NCI-H2171 (cell line): ENCODE data around the gene MACROD2.

ENCODE experiments used
- DNase-seq: peaks from one replicate; lab custom pipeline; 2025; lab: John Stamatoyannopoulos, UW

The MACROD2 gene

DNA sequence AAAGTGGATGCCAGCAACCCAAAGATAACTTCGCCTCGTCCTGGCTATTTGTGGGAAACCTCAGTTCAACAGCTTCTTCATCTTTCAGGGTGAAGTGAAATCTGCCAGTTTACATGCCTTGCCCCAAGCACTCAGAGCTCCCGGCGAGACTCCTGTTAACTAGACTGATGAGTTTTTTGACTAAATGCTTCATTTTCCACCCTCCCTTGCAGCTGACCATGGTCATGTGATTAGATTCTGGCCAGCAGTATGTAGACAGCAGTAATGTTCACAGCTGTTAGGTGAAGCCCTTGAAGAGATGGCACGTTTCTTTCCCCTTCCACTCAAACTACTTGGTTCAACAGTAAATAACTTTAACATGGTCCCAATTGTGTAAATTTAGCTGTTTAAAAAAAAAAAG lies 1060.9 kb downstream of the MACROD2 start:
- no peak for DNase-seq

DNA sequence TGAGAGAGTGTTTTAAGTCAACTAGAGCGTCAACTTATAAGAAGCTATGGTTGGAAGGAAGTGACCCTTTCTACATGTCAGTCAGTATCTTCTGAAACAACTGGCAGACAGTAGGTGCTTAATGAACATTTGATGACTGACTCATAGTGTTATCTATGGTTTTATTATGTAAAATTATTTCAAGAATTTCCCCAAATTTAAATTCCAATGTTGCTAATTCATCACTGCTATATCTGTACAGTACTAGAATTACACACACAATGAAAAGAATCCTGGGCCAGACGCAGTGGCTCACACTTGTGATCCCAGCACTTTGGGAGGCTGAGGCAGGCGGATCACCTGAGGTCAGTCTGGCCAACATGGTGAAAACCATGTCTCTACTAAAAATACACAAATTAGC lies 1063.5 kb downstream of the MACROD2 start:
- no peak for DNase-seq

DNA sequence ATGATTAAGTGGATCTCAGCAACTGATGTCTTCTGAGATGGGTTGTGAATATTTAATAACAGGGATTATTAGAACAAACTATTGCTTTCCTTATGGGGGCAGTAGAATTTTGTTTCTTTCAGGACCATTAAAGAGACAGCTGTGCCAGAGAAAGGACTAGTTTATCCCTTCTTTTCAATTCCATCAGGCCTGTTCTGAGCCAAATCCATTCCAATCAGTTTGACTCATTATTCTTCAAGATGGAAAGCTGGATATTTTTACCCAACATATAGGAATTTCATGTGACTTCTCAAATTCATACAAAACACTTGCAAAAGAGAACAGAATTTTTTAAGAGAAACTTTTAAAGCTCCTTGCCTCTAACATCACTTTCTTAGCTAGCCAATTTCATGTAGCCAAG lies 1064.1 kb downstream of the MACROD2 start:
- no peak for DNase-seq

DNA sequence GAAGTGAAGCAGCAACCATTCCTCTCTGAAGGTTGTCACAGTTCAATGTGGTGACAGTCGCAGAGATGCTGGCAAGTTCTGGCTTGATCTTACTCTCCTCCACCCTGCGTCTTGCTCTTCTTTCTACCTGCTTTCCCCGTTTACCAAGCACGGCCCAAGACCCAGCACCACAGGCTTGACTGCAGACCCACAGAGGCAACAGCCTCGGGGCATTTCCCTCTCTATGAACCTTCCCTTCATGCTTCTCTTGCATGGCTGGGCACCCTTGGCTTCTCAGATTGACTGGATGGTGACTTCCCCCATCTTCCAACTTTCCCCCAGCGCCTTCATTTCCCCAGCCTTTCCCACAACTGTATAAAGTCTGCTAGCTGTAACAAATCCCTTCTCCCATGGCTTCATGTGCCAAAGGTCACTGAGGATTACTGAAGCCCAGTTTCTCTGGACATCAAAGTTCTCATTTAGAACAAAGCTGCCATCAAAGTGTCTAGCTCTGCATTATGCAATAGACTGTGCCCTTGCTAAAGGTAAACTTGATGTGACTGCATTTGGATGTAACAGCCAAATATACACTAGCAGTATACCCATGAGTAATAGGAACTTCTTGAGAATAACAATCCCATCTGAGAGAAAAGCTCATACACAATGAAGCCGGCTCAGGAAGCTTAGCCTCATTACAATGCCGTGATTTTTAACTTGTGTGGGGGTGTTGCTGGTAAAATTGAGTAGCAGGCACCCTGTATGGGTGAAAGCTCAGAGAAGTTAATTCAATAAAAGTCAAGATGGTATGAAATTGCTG lies 1065.1 kb downstream of the MACROD2 start:
- DNase-seq, result no peak

DNA sequence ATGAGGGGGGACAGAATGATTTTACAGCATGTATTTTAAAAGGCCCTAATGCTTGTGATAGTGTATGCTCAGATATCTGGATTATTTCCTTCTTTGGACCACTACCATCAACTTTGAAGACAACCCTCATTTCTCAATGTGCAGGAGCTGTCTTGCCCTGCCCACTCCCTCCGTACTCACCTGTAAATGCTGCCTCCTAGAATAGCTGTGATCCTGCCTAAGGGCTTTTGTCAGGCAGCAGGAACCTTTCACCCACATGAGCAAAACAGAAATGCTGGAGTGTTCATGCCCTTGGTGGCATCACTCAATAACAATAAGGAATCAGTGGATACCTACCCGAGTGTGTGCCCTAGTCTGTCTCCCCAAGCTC lies 1065.7 kb downstream of the MACROD2 start:
- no peak for DNase-seq

DNA sequence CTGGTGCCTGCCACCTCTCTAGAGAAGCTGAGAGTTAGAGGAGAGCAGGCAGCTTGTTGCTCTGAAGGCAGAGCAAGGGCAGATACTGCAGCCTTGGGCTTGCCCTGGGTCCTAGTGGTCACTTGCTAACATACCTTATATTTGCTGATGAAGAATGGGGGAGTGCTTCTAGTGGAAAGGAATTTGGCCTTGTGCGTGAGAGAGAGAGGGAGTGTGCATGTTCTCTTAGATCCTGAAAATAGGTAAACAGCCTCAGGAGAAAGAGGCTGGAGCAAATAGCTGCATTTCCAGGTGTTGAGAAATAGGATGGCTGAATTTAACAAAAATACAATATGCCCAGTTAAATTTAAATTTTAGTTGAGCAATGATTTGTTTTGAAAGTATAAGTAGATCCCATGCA lies 1066.6 kb downstream of the MACROD2 start:
- DNase-seq, result no peak

DNA sequence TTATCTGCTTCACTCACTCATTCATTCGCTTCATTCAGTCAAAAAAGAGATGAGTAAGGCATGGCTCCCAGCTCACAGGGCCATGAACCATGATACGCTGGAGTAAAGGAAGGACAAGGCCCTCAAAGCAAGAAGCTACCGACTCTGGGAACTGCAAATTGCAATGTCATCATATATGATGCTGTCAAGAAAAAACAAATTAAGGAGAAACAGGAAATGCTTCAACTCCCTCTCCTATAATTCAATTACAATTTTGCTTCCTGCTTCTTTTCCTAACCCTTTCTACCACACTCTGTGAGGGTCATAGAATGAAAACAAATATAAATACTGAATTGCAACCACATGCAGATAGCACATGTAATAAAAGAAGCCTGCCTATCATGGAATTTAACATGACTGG lies 1067.8 kb downstream of the MACROD2 start:
- no peak for DNase-seq

DNA sequence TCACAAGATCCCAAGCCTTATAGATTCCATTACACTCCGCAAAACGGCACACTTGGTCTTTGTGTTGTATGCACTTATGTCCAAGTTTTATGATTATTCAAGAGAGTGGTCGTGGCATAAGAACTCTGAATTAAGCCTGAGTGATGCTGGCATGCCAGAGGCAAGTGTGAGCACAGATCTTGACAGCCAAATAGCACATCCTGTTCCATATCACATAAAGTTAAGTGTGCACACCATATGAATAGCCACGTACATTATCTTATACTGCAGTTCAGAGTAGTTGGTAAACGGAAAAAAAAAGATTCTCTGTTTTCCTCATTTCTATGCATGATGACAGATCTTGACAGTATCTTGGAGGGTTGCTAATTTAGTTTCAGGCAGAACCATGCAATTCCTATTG lies 1069.4 kb downstream of the MACROD2 start:
- no peak for DNase-seq

DNA sequence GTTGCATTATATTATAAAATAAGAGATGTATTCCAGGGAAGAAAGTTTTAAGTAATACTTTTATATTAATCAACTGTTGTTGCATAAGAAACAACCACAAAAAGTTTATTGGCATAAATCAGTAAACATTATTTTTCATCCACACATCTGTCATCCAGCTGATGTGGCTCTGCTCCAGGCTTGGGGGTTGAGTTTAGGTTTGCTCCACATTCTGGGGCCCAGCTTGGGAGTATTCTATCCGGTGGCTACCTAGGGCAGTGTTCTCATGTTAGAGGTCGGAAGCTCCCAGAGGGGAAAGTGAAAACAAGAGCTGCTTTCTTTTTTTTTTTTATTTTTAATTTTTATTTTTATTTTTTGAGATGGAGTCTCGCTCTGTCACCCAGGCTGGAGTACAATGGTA lies 1070.5 kb downstream of the MACROD2 start:
- DNase-seq, result no peak

DNA sequence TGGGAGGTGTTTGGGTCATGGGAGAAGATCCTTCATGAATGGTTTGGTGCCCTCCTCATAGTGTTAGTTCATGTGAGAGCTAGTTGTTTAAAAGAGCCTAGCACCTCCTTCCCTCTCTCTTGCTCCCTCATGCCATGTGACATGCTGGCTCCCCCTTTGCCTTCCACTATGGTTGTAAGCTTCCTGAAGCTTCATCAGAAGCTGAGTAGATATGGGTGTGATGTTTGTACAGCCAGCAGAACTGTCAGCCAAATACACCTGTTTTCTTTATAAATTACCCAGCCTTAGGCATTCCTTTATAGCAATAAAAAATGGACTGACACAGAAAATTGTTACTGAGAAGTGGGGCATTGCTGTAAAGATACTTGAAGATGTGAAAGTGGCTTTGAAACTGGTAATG lies 1073.2 kb downstream of the MACROD2 start:
- no peak for DNase-seq

DNA sequence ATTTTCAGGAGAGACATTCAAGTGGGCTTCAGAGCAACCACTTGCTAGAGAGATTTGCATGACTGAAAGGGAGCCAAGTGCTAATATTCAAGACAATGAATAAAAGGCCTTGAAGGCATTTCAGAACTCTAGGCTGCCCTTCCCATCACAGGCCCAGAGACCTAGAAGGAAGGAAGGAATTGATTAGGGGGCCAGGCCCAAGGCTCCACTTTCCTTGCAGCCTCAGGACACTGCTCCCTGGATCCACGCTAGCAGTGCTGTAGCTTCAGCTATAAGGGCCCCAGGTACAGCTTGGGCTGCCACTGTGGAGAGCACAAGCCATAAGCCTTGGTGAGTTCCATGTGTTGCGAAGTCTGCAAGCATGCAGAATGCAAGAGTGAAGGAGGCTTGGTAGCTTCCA lies 1074.0 kb downstream of the MACROD2 start:
- DNase-seq, result no peak

DNA sequence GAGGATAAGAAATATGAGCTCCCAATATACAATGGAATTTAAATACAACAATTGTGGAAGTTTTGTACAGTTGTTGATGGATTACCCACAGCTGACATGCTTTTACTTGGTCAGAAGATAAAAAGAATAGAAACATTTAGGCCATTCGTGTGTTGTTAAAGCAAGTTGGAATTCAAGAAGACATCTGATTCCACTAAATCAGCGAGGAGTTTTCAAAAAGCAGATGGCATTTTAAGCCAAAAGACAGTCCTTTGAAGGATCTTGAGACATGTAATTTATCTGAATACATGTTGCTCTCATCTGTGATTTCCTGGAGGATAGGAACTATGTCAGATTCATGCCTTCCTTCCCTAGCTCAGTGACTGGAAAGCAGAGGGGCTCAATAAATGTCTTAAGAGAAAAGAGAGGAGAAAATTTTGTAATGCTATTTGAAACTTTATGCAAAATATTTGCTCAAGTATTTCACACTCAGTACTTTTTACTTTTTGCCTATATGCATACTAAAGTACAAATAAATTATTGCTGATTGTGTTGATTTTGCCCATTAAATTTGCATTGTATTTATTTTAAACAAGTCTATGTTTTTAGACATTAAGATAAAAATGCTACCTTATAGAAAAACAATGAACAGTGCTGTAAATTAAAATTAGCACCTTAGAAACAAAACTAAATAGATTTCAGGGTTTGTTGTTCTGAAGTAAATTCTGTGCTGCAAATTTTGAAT lies 1075.9 kb downstream of the MACROD2 start:
- DNase-seq, result no peak

DNA sequence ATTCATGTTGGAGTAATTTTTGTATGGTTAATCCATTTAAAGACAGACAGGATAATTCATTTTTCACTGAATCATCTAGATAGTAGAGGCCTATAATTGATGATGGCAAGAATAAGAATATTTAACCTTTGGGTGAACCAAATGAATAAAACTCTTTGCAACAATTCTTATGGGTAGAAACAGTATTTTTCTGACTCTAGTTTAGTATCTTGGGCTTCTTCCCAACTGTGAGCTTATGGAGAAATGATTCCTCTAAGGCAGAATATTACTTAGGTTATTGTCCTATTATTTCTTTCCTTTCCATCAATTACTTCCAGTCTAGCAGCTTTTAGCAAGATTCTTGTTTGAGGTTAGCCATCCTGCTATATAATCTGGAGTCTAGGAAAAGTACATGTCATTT lies 1077.0 kb downstream of the MACROD2 start:
- no peak for DNase-seq

DNA sequence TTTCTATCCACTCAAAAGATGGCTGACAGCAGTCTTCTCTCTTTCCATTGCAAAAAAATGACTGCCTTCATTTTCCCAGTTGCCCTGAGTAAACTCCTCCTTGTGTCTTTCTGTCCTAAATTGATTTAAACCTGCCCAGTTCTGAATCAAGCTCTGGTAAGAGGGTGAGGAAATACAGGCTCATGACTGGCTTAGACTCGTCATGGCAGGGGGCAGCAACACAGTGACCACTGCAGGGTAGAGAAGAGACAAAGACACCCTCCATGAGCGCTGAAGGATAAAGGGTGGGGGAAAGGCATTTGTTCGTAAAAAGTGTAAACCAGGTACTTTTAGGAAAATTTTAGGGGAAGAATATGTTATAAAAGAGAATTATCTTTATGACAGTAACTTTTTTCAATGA lies 1080.3 kb downstream of the MACROD2 start:
- DNase-seq, result no peak

DNA sequence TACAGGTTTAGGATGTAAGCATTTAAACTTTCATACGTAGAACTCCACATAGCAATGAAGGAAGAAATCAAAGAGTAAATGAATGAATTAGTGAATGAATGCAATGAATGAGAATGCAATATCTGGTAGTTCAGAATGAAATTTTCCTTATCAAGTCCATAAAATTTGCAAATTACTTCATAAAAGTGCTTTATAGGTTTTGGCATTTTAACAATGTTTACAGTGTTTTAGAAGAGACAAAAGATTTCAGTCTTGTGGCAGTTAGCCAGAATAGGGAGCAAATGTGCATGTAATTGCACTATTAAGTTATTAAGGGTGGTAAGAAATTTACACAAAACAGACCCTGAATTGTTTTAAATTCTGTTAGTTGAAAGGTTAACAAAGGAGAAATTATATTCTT lies 1081.5 kb downstream of the MACROD2 start:
- no peak for DNase-seq

DNA sequence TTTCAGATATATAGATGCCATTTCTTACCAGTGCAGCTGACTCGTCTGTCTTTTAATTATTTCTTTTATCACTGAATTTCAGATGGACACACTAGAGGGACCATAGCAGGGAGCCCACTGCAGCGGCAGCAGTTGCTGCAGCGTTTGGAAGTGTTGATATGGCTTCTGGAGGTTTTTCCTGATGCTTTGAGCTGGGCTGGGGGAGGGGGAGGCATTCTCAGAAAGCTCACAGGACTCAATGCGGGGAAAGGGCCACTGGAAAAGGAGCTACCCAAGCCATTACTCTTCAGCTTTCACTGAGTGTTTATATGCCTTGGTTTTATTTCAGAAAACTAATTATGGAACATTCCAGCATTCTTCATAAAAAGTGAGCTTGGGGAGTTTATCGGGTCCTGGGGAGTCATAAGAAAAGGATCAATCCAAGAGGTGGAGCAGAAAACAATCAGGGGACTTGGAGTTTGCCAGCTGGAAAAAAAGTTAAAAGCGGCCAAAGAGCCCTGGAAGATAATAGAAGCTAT lies 1082.5 kb downstream of the MACROD2 start:
- DNase-seq, result no peak

DNA sequence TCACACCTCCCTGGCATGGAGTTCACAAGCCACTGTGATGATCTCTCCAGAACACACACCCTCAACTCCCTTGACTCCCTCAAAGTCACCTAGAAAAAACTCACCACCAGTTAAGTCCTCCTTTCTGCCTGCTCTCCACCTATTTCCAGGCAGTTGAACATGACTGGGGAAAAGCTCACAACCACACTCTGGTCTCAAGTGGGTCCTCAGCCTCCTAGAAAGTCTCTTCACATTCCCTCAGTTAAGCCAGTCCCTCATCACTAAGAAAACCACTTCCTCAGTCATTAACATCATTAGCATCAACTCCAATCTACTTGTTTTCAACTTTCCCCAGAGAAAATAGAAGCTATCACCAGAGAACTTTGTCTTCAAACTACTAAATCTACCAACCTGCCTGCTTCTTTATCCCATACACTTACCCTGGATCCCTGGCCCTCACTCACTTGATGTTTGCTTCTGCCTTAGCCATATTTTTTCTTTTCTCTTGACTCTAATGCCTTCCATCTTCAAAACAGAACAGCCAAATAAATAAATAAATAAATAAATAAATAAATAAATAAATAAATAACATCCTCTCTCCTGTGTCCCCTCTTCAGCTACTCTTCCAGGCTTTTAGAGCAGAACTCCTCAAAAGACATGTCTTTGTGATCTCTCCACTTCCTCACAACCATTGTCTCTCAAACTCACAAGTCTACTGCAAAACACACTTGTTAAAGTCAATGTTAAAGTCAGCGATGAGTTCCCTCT lies 1084.5 kb downstream of the MACROD2 start:
- DNase-seq, result no peak

DNA sequence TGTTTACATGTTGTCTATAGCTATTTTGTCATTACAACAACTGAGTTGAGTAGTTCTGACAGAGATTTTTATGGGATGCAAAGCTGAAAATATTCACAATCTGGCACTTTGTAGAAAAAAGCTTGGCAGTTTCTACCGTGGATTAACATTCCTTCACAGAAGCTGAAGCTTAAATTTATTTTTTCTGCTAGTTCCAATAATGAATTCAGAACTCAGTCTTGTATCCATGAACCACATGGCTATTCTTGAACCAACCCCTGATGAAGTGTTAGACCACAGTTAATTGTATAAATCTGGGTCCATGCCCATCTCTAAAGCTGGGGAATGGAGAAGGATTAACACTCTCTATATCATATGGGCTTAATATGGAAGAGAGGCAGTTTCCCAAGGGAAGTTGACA lies 1085.9 kb downstream of the MACROD2 start:
- DNase-seq, result no peak

DNA sequence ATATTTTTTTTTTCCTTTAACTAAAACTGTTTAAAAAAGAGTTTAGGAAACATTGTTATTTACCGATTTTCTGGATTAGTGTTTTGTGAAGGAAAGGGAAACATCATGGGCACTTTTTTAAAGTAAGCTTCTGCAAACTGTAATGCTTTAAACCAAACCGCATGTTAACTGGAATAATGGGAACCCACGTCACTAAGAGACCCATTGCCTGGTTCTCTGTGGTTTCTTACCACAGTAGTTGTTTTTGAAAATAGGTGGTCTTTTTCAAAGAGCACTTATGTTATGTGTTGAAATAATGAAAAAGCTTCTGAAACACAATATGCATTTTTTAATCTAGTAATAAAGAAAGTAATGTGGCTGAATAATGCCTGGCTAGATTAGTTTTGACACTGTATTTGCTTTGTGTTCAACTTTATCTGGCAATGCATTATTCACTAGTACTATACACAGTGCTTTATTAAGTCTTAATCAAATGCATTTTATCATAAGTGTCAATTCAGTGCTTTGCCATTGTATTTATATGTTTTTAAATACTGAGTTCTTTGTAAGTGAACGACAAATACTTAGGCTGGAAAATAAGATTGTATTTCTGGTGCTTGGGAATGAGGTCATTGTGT lies 1096.2 kb downstream of the MACROD2 start:
- no peak for DNase-seq

DNA sequence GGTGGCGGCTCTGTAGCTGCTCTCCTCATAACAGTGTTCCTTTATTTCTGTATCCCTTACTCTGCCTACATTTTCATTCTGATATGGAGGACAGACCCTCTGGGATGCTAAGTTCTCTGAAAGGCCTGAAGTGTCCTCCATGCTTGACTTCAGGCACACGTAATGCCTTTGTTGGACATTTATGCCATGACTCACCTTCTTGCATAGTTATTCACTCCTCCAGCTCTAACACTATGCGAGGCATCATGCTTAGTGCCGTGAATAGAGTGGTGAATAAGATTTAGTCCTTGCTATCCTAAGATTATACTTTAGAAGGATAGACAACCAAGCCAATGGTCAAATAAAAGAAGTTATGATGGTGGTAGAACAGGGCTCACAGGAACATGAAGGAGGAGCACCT lies 1103.0 kb downstream of the MACROD2 start:
- DNase-seq, result no peak

DNA sequence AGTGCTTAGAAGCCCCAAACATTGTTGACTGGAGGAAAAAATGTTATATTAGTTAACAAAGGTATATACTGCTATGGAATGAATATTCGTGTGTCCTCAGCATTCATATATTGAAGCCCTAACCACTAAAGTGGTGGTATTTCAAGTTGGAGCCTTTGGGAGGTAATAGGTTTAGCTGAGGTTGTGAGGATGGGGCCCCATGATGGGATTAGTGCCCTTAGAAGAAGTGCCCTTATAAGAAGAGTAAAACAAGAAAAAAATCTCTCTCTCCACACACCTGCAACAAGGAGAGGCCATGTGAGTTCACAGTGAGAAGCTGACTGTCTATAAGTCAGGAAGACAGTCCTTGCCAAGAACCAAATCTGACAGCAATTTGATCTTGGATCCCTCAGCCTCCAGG lies 1103.8 kb downstream of the MACROD2 start:
- DNase-seq, result no peak

DNA sequence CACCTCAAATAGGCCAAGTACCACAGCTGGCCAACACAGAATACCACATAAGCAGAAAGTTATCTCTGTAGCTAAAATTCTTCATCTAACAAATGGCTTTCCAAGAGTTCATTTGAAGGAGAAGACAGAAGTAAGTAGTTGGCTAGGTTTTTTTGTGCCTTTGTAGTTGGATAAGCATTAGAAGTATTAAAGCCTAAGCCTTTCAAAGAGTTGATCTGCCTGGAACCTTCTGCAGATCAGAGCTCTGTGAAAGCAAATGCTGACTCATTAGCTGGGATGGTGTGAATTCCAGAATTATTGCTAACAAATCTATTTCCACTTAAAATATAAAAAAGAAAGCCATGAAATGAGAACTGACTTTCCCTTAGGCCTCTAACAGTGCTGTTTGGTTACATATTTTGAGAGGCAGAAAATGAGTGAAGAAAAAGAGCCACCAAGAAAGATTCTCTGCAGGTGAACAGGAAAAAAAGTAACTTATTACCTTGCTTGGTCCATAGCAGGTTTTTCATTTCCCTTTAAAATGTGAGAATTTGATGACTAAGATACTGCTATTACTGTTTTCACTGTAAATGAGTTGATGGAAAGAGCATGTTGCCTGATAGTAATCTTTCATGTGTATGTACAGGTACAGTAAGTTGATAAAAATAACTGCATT lies 1105.3 kb downstream of the MACROD2 start:
- DNase-seq, result no peak
